HFF-Myc (cell line): Measurements from ENCODE around the gene PEX26.
"Not testable (repeated sequence)": the region's sequence is repeated elsewhere in the genome, so short reads cannot be mapped to it uniquely, and the experiment has no call there.

Source experiments
- DNase-seq: peaks from one replicate; pipeline ENCODE4 v3.0.0-alpha.2; 2011; ENCODE audit warnings: low read depth; ENCODE audit errors: extremely low read depth
- H3K4me3 ChIP-seq: replicated peaks from 2 replicates; pipeline ENCODE4 v1.5.1; 2011; ENCODE audit warnings: low read depth, mild to moderate bottlenecking, control low read depth, low read length
- TF ChIP-seq, protein P1 (sequence below): IDR thresholded peaks from 2 replicates; pipeline ENCODE4 v1.5.1; 2012; ENCODE audit warnings: mild to moderate bottlenecking, low read depth, low read length, control low read depth; ENCODE audit errors: missing control alignments

The PEX26 gene

DNA sequence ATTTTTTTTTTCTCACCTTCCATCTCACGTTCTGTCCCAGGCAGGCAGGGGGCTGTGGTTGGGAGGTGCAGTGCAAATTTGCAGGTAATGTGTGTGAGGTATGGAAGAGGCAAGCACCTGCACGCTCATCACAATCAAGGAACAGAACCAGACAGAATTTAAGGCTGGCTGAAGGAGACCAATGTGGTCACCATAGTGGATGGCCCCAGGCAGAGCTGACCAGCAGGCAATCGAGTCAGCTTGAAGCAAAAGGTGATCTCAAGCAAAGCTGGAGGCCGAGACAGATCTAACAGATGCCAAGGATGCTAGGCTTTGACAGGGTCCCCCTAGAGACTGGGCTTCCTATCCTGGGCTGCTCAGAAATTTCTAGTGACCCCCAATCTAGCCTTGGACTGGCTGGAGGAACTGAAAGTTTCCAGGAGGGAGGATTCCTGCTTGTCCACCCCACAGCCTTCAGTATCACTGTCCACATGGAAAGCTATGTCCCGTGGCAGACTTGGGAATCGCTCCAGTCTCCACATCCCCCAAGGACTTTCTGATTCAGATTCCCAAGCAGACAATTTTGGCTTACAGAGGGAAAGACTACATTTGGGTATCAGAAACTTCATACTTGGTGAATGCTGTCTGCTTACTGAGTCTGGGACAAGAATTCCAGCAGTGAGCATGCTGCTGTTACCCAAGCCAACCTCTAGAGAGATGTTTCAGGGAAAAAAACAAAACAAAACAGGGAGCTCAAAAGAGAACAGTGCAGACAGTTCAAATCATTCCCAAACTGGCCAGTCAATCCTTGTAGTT lies 44.4 kb upstream of the PEX26 start:
- DNase-seq, result no peak
- TF ChIP-seq, protein P1, sequence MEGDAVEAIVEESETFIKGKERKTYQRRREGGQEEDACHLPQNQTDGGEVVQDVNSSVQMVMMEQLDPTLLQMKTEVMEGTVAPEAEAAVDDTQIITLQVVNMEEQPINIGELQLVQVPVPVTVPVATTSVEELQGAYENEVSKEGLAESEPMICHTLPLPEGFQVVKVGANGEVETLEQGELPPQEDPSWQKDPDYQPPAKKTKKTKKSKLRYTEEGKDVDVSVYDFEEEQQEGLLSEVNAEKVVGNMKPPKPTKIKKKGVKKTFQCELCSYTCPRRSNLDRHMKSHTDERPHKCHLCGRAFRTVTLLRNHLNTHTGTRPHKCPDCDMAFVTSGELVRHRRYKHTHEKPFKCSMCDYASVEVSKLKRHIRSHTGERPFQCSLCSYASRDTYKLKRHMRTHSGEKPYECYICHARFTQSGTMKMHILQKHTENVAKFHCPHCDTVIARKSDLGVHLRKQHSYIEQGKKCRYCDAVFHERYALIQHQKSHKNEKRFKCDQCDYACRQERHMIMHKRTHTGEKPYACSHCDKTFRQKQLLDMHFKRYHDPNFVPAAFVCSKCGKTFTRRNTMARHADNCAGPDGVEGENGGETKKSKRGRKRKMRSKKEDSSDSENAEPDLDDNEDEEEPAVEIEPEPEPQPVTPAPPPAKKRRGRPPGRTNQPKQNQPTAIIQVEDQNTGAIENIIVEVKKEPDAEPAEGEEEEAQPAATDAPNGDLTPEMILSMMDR, result no peak
- no peak overlapping the region for H3K4me3 ChIP-seq

GRCh38 chr22:18034076-18034475 lies 43.7 kb upstream of the PEX26 start:
- no peak for DNase-seq

DNA sequence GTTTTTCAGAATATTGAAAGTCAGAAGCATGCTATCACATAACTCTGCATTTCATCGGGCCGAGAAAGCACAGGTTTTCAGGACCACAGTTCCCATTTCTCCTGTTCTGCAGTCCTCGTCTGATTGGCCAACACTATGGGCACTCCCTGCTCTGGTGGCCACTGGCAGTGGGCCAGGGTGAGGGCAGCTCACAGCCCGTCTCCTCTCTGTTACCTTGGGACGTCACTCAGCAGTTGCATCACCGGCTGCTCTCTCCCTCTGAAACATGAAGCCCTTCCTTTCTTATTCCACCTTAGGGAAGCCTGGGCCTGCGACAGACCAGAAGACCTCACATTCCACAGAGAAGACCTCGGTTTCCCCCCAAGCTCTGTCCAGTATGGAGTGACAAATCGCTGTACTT lies 42.0 kb upstream of the PEX26 start:
- H3K4me3 ChIP-seq, result no peak overlapping the region
- DNase-seq, result no peak
- TF ChIP-seq, protein P1, result no peak

More at GRCh38 chr22:18034076-18034475, 43.7 kb upstream of the PEX26 start:
- TF ChIP-seq, protein P1, result no peak
- no peak overlapping the region for H3K4me3 ChIP-seq

DNA sequence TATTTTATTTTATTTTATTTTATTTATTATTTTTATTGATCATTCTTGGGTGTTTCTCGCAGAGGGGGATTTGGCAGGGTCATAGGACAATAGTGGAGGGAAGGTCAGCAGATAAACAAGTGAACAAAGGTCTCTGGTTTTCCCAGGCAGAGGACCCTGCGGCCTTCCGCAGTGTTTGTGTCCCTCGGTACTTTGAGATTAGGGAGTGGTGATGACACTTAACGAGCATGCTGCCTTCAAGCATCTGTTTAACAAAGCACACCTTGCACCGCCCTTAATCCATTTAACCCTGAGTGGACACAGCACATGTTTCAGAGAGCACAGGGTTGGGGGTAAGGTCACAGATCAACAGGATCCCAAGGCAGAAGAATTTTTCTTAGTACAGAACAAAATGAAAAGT lies 36.9 kb upstream of the PEX26 start:
- not testable (repeated sequence) for H3K4me3 ChIP-seq

GRCh38 chr22:18042685-18043084 lies 35.1 kb upstream of the PEX26 start:
- no peak for DNase-seq
- TF ChIP-seq, protein P1, result no peak
- no peak overlapping the region for H3K4me3 ChIP-seq

More for the DNA sequence above, 36.9 kb upstream of the PEX26 start:
- not testable (repeated sequence) for DNase-seq

DNA sequence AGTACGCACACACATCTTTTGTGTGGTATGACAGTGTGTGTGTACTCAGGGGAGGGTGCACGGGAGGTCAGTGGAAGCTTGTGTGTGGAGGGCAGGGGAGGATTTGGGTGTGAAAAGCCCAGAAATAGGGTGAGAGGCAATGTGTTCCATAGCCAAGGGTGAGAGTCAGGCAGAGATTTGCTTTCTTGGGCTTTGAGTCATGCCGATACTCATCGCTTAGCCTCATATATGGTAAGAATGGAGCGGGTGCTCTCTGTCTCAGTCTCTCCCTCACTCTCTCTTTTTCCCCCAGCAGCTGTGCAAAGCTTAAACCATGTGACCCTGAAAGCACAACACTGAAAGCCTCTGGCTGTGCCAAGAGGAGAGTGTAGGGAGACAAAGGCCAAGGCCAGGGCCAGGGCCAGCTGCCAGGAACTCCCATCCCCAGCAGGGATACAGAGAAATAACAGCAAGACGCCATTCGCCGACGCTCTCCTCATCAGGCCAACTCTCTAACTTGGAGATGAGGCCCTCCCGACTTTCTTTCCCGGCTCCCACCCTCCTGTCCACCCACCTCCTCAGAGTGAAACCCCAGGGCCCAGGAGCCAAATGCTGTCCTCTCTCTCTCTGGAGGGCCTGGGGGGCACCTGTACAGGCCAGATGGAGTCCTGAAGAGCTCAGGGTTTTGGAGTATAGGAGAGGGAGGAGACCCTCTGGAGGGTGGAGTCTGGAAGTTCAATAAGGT lies 33.1 kb upstream of the PEX26 start:
- H3K4me3 ChIP-seq, result no peak overlapping the region
- TF ChIP-seq, protein P1, result no peak
- DNase-seq, result no peak

GRCh38 chr22:18045794-18046193 lies 32.0 kb upstream of the PEX26 start:
- no peak overlapping the region for H3K4me3 ChIP-seq
- DNase-seq, result no peak
- TF ChIP-seq, protein P1, result no peak
